ENCODE results near the gene DSC2.

DSC2 gene

GRCh38 chr18:31065036-31065773, 37.0 kb downstream of the DSC2 start:
- H3K27me3 ChIP-seq (ENCODE audit: insufficient read depth, poor library complexity, severe bottlenecking) = no peaks in the 10 kb centered on the region
- H3K4me3 ChIP-seq (replicated peaks; ENCODE audit: insufficient read depth, low read length) = no peak overlapping the region
- no peak for TF ChIP-seq CTCF (IDR thresholded peaks at IDR 0.05; ENCODE audit: insufficient read depth, low read length)
- TF ChIP-seq GABPA (IDR thresholded peaks at IDR 0.05; ENCODE audit: low read depth) = no peak
- no peak for TF ChIP-seq POLR2AphosphoS5 (IDR thresholded peaks at IDR 0.05; ENCODE audit: low read depth)
- no peak for TF ChIP-seq SPI1 (IDR thresholded peaks at IDR 0.05; ENCODE audit: borderline replicate concordance, low read depth)
- no peak for TF ChIP-seq REST (IDR thresholded peaks at IDR 0.05; ENCODE audit: insufficient replicate concordance, low read depth)
- H3K27ac ChIP-seq (replicated peaks) = no peak overlapping the region
- no peak for DNase-seq (ENCODE audit: low read depth in 1 of 2, low spot score in 1 of 2)

GRCh38 chr18:31064130-31064529, 38.1 kb downstream of the DSC2 start:
- no peak for TF ChIP-seq REST (IDR thresholded peaks at IDR 0.05; ENCODE audit: insufficient replicate concordance, low read depth)
- TF ChIP-seq SPI1 (IDR thresholded peaks at IDR 0.05; ENCODE audit: borderline replicate concordance, low read depth) = no peak
- TF ChIP-seq CTCF (IDR thresholded peaks at IDR 0.05; ENCODE audit: insufficient read depth, low read length) = no peak
- TF ChIP-seq GABPA (IDR thresholded peaks at IDR 0.05; ENCODE audit: low read depth) = no peak
- TF ChIP-seq POLR2AphosphoS5 (IDR thresholded peaks at IDR 0.05; ENCODE audit: low read depth) = no peak
- Histone ChIP-seq H3K27ac (replicated peaks) (no peak overlapping the region), H3K4me3 (replicated peaks; ENCODE audit: insufficient read depth, low read length) (no peak overlapping the region), H3K27me3 (ENCODE audit: insufficient read depth, poor library complexity, severe bottlenecking) (no peaks in the 10 kb centered on the region)
- DNase-seq (ENCODE audit: low read depth in 1 of 2, low spot score in 1 of 2) = no peak

- no peak for DNase-seq (ENCODE audit: low read depth in 1 of 2, low spot score in 1 of 2)
Measured at GRCh38 chr18:31061945-31062344, 40.3 kb downstream of the DSC2 start.

GRCh38 chr18:31058897-31059296, 43.3 kb downstream of the DSC2 start:
- Histone ChIP-seq H3K27me3 (ENCODE audit: insufficient read depth, poor library complexity, severe bottlenecking) (no peaks in the 10 kb centered on the region), H3K4me3 (replicated peaks; ENCODE audit: insufficient read depth, low read length) (no peak overlapping the region), H3K27ac (replicated peaks) (no peak overlapping the region)
- DNase-seq (ENCODE audit: low read depth in 1 of 2, low spot score in 1 of 2) = no peak
- no peak for TF ChIP-seq REST (IDR thresholded peaks at IDR 0.05; ENCODE audit: insufficient replicate concordance, low read depth)
- no peak for TF ChIP-seq SPI1 (IDR thresholded peaks at IDR 0.05; ENCODE audit: borderline replicate concordance, low read depth)
- no peak for TF ChIP-seq CTCF (IDR thresholded peaks at IDR 0.05; ENCODE audit: insufficient read depth, low read length)
- no peak for TF ChIP-seq POLR2AphosphoS5 (IDR thresholded peaks at IDR 0.05; ENCODE audit: low read depth)
- TF ChIP-seq GABPA (IDR thresholded peaks at IDR 0.05; ENCODE audit: low read depth) = no peak

More at GRCh38 chr18:31061945-31062344, 40.3 kb downstream of the DSC2 start:
- Histone ChIP-seq H3K4me3 (replicated peaks; ENCODE audit: insufficient read depth, low read length) (no peak overlapping the region), H3K27me3 (ENCODE audit: insufficient read depth, poor library complexity, severe bottlenecking) (no peaks in the 10 kb centered on the region), H3K27ac (replicated peaks) (no peak overlapping the region)
- TF ChIP-seq SPI1 (IDR thresholded peaks at IDR 0.05; ENCODE audit: borderline replicate concordance, low read depth) = no peak
